GM12864 (cell line): Measurements from ENCODE around the gene BST2.

Source experiments
- DNase-seq: peaks from one replicate; pipeline ENCODE4 v3.0.0-alpha.2; 2011; ENCODE audit warnings: low read depth
- H3K4me3 ChIP-seq: 2 replicates; pipeline ENCODE4 v1.5.1; 2011; ENCODE audit warnings: mild to moderate bottlenecking, low read depth, low read length, control low read depth
- CTCF ChIP-seq: IDR thresholded peaks from 2 replicates; pipeline ENCODE4 v1.5.1; 2011; ENCODE audit warnings: low read depth, mild to moderate bottlenecking, moderate library complexity, low read length, control low read depth, inconsistent platforms; ENCODE audit errors: missing control alignments

BST2 gene

GRCh38 chr19:17353386-17353785, 52.0 kb downstream of the BST2 start:
- no peak for TF ChIP-seq CTCF
- H3K4me3 ChIP-seq, result no peak overlapping the region
- DNase-seq, result no peak
